22Rv1 (cell line): ENCODE results near the gene NBEAL1.

ENCODE experiments used
- ZFX ChIP-seq: fragments of 450-650 bp; IDR thresholded peaks from 2 replicates; pipeline ENCODE4 v1.6.1; 2017; ENCODE audit warnings: antibody characterized with exemption, borderline replicate concordance
- TF ChIP-seq, protein P1 (sequence below): fragments of 450-650 bp; IDR thresholded peaks from 2 replicates; pipeline ENCODE4 v1.5.1; 2017; ENCODE audit warnings: mild to moderate bottlenecking

GRCh38 chr2:203022751-203023150 lies 8.1 kb downstream of the NBEAL1 start:
- TF ChIP-seq, protein P1, sequence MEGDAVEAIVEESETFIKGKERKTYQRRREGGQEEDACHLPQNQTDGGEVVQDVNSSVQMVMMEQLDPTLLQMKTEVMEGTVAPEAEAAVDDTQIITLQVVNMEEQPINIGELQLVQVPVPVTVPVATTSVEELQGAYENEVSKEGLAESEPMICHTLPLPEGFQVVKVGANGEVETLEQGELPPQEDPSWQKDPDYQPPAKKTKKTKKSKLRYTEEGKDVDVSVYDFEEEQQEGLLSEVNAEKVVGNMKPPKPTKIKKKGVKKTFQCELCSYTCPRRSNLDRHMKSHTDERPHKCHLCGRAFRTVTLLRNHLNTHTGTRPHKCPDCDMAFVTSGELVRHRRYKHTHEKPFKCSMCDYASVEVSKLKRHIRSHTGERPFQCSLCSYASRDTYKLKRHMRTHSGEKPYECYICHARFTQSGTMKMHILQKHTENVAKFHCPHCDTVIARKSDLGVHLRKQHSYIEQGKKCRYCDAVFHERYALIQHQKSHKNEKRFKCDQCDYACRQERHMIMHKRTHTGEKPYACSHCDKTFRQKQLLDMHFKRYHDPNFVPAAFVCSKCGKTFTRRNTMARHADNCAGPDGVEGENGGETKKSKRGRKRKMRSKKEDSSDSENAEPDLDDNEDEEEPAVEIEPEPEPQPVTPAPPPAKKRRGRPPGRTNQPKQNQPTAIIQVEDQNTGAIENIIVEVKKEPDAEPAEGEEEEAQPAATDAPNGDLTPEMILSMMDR: no peak
- TF ChIP-seq ZFX: no peak
